Measurements from ENCODE around the gene FHDC1.

GRCh38 chr4:152950402-152951274, 14.5 kb downstream of the FHDC1 start:
- TF ChIP-seq CTCF (IDR thresholded peaks at IDR 0.05; ENCODE audit: low read depth, low read length) = no peak
- no peak for TF ChIP-seq EZH2phosphoT487 (IDR thresholded peaks at IDR 0.05; ENCODE audit: low read depth)
